Neural cell (in vitro differentiated cells): ENCODE results near the gene RFX8. TPM values are rescaled to one million over a fixed set of nuclear protein-coding genes. Genes with fewer than 3 reads are reported as not detected.

Source experiments
- H2AFZ ChIP-seq: fragments of 200-600, 300-800 bp; sonication (generic), shearing (Covaris generic); 2 replicates; pipeline ENCODE4 v1.6.0; 2014; ENCODE audit warnings: low read depth, mild to moderate bottlenecking, antibody characterized with exemption, low read length, moderate library complexity
- H3F3A ChIP-seq: fragments of 200-600 bp; shearing (Covaris generic); 2 replicates; pipeline ENCODE4 v1.6.1; 2016; ENCODE audit warnings: mild to moderate bottlenecking, moderate library complexity, mixed read lengths, antibody characterized with exemption, low read length; ENCODE audit not compliant: insufficient read depth, poor library complexity, severe bottlenecking
- H3K27ac ChIP-seq: fragments of 200-600, 300-800 bp; sonication (generic), shearing (Covaris generic); 2 replicates; pipeline ENCODE4 v1.5.1; 2014; ENCODE audit warnings: mild to moderate bottlenecking, low read length, moderate library complexity
- H3K27me3 ChIP-seq: fragments of 300-800, 200-600 bp; sonication (generic), shearing (Covaris generic); 2 replicates; pipeline ENCODE4 v1.6.0; 2014; ENCODE audit warnings: mild to moderate bottlenecking, low read depth, low read length, moderate library complexity; ENCODE audit not compliant: insufficient read depth
- H3K36me3 ChIP-seq: fragments of 300-800, 200-600 bp; sonication (generic), shearing (Covaris generic); 2 replicates; pipeline ENCODE4 v1.5.1; 2014; ENCODE audit warnings: mild to moderate bottlenecking, antibody characterized with exemption, low read length, moderate library complexity; ENCODE audit not compliant: insufficient read depth
- H3K4me2 ChIP-seq: fragments of 300-800, 200-600 bp; sonication (generic), shearing (Covaris generic); 2 replicates; pipeline ENCODE4 v1.6.0; 2014; ENCODE audit warnings: mild to moderate bottlenecking, low read length
- H3K4me3 ChIP-seq: fragments of 300-800, 200-600 bp; sonication (generic), shearing (Covaris generic); 2 replicates; pipeline ENCODE4 v1.5.1; 2014; ENCODE audit warnings: mild to moderate bottlenecking, low read length, moderate library complexity
- H3K79me2 ChIP-seq: fragments of 200-600 bp; shearing (Covaris generic); replicated peaks from 2 replicates; pipeline ENCODE4 v1.6.0; 2014; ENCODE audit warnings: mild to moderate bottlenecking, low read length, moderate library complexity; ENCODE audit not compliant: insufficient read depth
- H3K9ac ChIP-seq: fragments of 300-800, 200-600 bp; sonication (generic), shearing (Covaris generic); 2 replicates; pipeline ENCODE4 v1.6.1; 2016; ENCODE audit warnings: mild to moderate bottlenecking, low read length, mixed read lengths
- H3K9me2 ChIP-seq: fragments of 200-600 bp; shearing (Covaris generic); 2 replicates; pipeline ENCODE4 v1.6.1; 2016; ENCODE audit warnings: mild to moderate bottlenecking, low read length, mixed read lengths; ENCODE audit not compliant: insufficient read depth
- H3K9me3 ChIP-seq: fragments of 200-600, 300-800 bp; sonication (generic), shearing (Covaris generic); 2 replicates; pipeline ENCODE4 v1.6.1; 2016; ENCODE audit warnings: mild to moderate bottlenecking, mixed run types, low read length, moderate library complexity, mixed read lengths
- H4K20me1 ChIP-seq: fragments of 200-600 bp; shearing (Covaris generic); 2 replicates; pipeline ENCODE4 v1.6.1; 2016; ENCODE audit warnings: mild to moderate bottlenecking, mixed run types; ENCODE audit not compliant: insufficient read depth
- EP300 ChIP-seq: fragments of 450-650 bp; conservative IDR thresholded peaks from 2 replicates; pipeline ENCODE4 v1.6.1; 2014; ENCODE audit warnings: antibody characterized with exemption, mild to moderate bottlenecking, moderate library complexity; ENCODE audit not compliant: poor library complexity, severe bottlenecking
- EZH2 ChIP-seq: fragments of 200-600, 300-800 bp; shearing (Covaris generic), sonication (generic); IDR thresholded peaks from 2 replicates; pipeline ENCODE4 v1.6.1; 2014; ENCODE audit warnings: antibody characterized with exemption, low read length, borderline replicate concordance, mild to moderate bottlenecking; ENCODE audit not compliant: insufficient read depth, poor library complexity, severe bottlenecking
- MXI1 ChIP-seq: fragments of 450-650 bp; conservative IDR thresholded peaks from 2 replicates; pipeline ENCODE4 v1.6.1; 2014; ENCODE audit warnings: antibody characterized with exemption, mild to moderate bottlenecking; ENCODE audit not compliant: poor library complexity, severe bottlenecking
- POLR2AphosphoS5 ChIP-seq: IDR thresholded peaks from 2 replicates; pipeline ENCODE4 v1.6.1; 2012
- SMC3 ChIP-seq: fragments of 450-650 bp; conservative IDR thresholded peaks from 2 replicates; pipeline ENCODE4 v1.6.1; 2014; ENCODE audit warnings: antibody characterized with exemption, mild to moderate bottlenecking, moderate library complexity; ENCODE audit not compliant: poor library complexity
- TAF1 ChIP-seq: IDR thresholded peaks from 2 replicates; pipeline ENCODE4 v1.6.1; 2012; ENCODE audit warnings: low read depth
- polyA plus RNA-seq: library from polyadenylated mRNA; depleted of rRNA; stranded (reverse); fragments of >200 nt; gene quantifications from 2 replicates; pipeline ENCODE4 v1.2.3, GENCODE V29; 2014
- TF ChIP-seq, protein P1 (sequence below): IDR thresholded peaks from 2 replicates; pipeline ENCODE4 v1.6.1; 2012; ENCODE audit warnings: borderline replicate concordance
- TF ChIP-seq, protein P2 (sequence below): fragments of 450-650 bp; IDR thresholded peaks from 2 replicates; pipeline ENCODE4 v1.5.1; 2014; ENCODE audit warnings: antibody characterized with exemption, mild to moderate bottlenecking, moderate library complexity; ENCODE audit not compliant: poor library complexity, severe bottlenecking

RFX8 gene
- polyA plus RNA-seq, 1 donor from 2014 or later: not detected

DNA sequence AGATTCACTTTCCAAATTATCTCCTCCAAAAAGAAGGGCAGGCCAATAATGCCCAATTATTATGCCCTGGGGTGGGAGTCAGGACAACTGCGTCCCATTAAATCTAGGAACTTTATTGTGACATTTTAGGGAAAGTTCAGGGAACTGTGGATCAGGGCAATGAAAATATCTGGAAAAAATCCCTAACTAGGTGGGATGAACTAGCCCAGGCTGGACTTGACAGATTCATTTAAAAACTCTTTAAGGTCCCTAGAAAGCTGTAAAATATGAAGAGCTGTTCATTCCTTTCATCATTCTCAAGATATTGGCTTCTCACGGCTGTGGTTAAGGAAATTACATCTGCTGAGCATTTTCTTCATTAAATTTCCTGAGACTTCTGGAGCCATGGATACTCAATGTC is 95.8 kb downstream of the RFX8 start:
- no peak overlapping the region for H3K27ac ChIP-seq
- TF ChIP-seq, protein P1, sequence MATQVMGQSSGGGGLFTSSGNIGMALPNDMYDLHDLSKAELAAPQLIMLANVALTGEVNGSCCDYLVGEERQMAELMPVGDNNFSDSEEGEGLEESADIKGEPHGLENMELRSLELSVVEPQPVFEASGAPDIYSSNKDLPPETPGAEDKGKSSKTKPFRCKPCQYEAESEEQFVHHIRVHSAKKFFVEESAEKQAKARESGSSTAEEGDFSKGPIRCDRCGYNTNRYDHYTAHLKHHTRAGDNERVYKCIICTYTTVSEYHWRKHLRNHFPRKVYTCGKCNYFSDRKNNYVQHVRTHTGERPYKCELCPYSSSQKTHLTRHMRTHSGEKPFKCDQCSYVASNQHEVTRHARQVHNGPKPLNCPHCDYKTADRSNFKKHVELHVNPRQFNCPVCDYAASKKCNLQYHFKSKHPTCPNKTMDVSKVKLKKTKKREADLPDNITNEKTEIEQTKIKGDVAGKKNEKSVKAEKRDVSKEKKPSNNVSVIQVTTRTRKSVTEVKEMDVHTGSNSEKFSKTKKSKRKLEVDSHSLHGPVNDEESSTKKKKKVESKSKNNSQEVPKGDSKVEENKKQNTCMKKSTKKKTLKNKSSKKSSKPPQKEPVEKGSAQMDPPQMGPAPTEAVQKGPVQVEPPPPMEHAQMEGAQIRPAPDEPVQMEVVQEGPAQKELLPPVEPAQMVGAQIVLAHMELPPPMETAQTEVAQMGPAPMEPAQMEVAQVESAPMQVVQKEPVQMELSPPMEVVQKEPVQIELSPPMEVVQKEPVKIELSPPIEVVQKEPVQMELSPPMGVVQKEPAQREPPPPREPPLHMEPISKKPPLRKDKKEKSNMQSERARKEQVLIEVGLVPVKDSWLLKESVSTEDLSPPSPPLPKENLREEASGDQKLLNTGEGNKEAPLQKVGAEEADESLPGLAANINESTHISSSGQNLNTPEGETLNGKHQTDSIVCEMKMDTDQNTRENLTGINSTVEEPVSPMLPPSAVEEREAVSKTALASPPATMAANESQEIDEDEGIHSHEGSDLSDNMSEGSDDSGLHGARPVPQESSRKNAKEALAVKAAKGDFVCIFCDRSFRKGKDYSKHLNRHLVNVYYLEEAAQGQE: no peak
- no peak for TF ChIP-seq SMC3
- TF ChIP-seq, protein P2, sequence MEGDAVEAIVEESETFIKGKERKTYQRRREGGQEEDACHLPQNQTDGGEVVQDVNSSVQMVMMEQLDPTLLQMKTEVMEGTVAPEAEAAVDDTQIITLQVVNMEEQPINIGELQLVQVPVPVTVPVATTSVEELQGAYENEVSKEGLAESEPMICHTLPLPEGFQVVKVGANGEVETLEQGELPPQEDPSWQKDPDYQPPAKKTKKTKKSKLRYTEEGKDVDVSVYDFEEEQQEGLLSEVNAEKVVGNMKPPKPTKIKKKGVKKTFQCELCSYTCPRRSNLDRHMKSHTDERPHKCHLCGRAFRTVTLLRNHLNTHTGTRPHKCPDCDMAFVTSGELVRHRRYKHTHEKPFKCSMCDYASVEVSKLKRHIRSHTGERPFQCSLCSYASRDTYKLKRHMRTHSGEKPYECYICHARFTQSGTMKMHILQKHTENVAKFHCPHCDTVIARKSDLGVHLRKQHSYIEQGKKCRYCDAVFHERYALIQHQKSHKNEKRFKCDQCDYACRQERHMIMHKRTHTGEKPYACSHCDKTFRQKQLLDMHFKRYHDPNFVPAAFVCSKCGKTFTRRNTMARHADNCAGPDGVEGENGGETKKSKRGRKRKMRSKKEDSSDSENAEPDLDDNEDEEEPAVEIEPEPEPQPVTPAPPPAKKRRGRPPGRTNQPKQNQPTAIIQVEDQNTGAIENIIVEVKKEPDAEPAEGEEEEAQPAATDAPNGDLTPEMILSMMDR: no peak
- no peak for TF ChIP-seq EP300
- no peak overlapping the region for H3K9ac ChIP-seq
- no peak overlapping the region for H2AFZ ChIP-seq
- H3K36me3 ChIP-seq: no peaks in the 10 kb centered on the region
- no peaks in the 10 kb centered on the region for H3K9me3 ChIP-seq
- H3K4me2 ChIP-seq: no peak overlapping the region
- H3F3A ChIP-seq: no peaks in the 10 kb centered on the region
- peaks cover 4% of the 10 kb centered on the region for H3K27me3 ChIP-seq
- H4K20me1 ChIP-seq: no peaks in the 10 kb centered on the region
- H3K9me2 ChIP-seq: no peaks in the 10 kb centered on the region
- H3K4me3 ChIP-seq: no peak overlapping the region
- H3K79me2 ChIP-seq: no peaks in the 10 kb centered on the region

DNA sequence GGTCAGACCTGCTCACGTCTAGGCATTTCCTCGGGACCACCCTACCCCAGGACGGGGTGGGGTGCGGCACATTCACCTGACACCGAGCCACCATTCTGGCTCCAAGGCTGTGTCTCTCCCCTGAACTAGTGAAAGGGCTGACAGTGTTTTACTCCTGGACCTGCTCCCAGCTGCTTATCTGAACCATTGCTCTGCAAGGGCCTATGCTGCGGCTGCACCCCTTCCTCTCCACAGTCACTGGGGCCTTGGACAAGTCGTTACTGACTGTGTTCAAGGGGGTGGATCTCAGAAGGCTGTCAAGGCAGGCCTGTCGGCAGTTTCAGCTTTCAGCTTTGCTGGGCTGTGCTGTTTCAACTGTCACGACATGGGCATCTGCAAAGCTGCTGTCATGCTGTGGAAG is 99.3 kb downstream of the RFX8 start:
- Histone ChIP-seq H2AFZ (no peak overlapping the region), H3K27ac (no peak overlapping the region), H3K4me3 (no peak overlapping the region), H3K4me2 (no peak overlapping the region), H4K20me1 (no peaks in the 10 kb centered on the region), H3K36me3 (no peaks in the 10 kb centered on the region), H3K27me3 (no peaks in the 10 kb centered on the region), H3K79me2 (no peaks in the 10 kb centered on the region), H3K9ac (no peak overlapping the region), H3K9me3 (no peaks in the 10 kb centered on the region), H3K9me2 (no peaks in the 10 kb centered on the region), H3F3A (no peaks in the 10 kb centered on the region)
- TF ChIP-seq MXI1 (no peak), EP300 (no peak), EZH2 (no peak), TAF1 (no peak), POLR2AphosphoS5 (no peak), SMC3 (no peak)
- TF ChIP-seq, protein P1: no peak
- TF ChIP-seq, protein P2: no peak
